GM18909 (cell line): Measurements from ENCODE around the gene DOCK6.

ENCODE experiments used
- ATAC-seq: cut with Tn5 transposase; IDR thresholded peaks from one replicate; pipeline ENCODE4 v1.9.1; 2021; ENCODE audit warnings: mild to moderate bottlenecking; ENCODE audit not compliant: unreplicated experiment, poor library complexity

DOCK6 gene

GRCh38 chr19:11261971-11262839 is at the start of gene DOCK6:
TSS of gene DOCK6 (minus strand) at chr19:11262524. CDS start at chr19:11262440, 84 bp downstream.
- no peak for ATAC-seq

GRCh38 chr19:11306337-11306736 is 44.0 kb upstream of the DOCK6 start:
- no peak for ATAC-seq

GRCh38 chr19:11304936-11305335 is 42.6 kb upstream of the DOCK6 start:
- no peak for ATAC-seq

GRCh38 chr19:11300811-11301120 is 38.4 kb upstream of the DOCK6 start:
- ATAC-seq: no peak

GRCh38 chr19:11299946-11300810 is 37.9 kb upstream of the DOCK6 start:
- ATAC-seq: no peak

- no peak for ATAC-seq
Observed at GRCh38 chr19:11296264-11296663, 33.9 kb upstream of the DOCK6 start.

GRCh38 chr19:11295665-11296245 is 33.4 kb upstream of the DOCK6 start, which contains the start of gene TSPAN16:
TSS of gene TSPAN16 (plus strand) at chr19:11296160. CDS start at chr19:11296298, 138 bp downstream.
- no peak for ATAC-seq

- no peak for ATAC-seq
Observed at GRCh38 chr19:11295180-11295579, 32.9 kb upstream of the DOCK6 start.

GRCh38 chr19:11293433-11294389 is 31.4 kb upstream of the DOCK6 start:
- peak; percentile 63 for ATAC-seq

GRCh38 chr19:11291991-11292390 is 29.7 kb upstream of the DOCK6 start:
- no peak for ATAC-seq

GRCh38 chr19:11291415-11291814 is 29.1 kb upstream of the DOCK6 start:
- ATAC-seq: no peak

- no peak for ATAC-seq
Observed at GRCh38 chr19:11290256-11290655, 27.9 kb upstream of the DOCK6 start.

- ATAC-seq: no peak
Observed at GRCh38 chr19:11288349-11288748, 26.0 kb upstream of the DOCK6 start.

GRCh38 chr19:11286312-11286974 is 24.1 kb upstream of the DOCK6 start:
- no peak for ATAC-seq

- no peak for ATAC-seq
Observed at GRCh38 chr19:11284515-11284914, 22.2 kb upstream of the DOCK6 start.

- no peak for ATAC-seq
Observed at GRCh38 chr19:11281356-11282049, 19.2 kb upstream of the DOCK6 start.

- ATAC-seq: no peak
Observed at GRCh38 chr19:11279505-11280236, 17.3 kb upstream of the DOCK6 start.

GRCh38 chr19:11278670-11279069 is 16.3 kb upstream of the DOCK6 start:
- ATAC-seq: no peak
